Suprapubic skin (tissue), 4 donors: ENCODE measurements around the gene CHST12. TPM values are rescaled to one million over a fixed set of nuclear protein-coding genes. Genes with fewer than 3 reads are reported as not detected.

Experiments used
- DNase-seq, 2 donors: peaks; one replicate each; pipeline ENCODE4 v3.0.0-alpha.2; 2019; ENCODE audit warnings: low spot score in 2 of 2
- H3K27ac ChIP-seq: fragments of 200-600 bp; sonication (generic); one replicate; pipeline ENCODE4 v1.5.1; 2019
- H3K27me3 ChIP-seq: fragments of 200-600 bp; sonication (generic); one replicate; pipeline ENCODE4 v1.5.1; 2019
- H3K36me3 ChIP-seq: fragments of 200-600 bp; sonication (generic); one replicate; pipeline ENCODE4 v1.5.1; 2019
- H3K4me1 ChIP-seq: fragments of 200-600 bp; sonication (generic); one replicate; pipeline ENCODE4 v1.5.1; 2019
- H3K4me3 ChIP-seq: fragments of 200-600 bp; sonication (generic); one replicate; pipeline ENCODE4 v1.5.1; 2019; ENCODE audit warnings: mild to moderate bottlenecking
- H3K9me3 ChIP-seq: fragments of 200-600 bp; sonication (generic); one replicate; pipeline ENCODE4 v1.5.1; 2019
- CTCF ChIP-seq, 2 donors: fragments of 200-600 bp in 1 of 2; fragments of 450-650 bp in 1 of 2; sonication (generic) in 1 of 2; IDR thresholded peaks; one replicate each; pipeline ENCODE4 v1.5.1; 2016 to 2019; ENCODE audit warnings: antibody characterized with exemption in 2 of 2, mild to moderate bottlenecking in 1 of 2, moderate library complexity in 1 of 2
- EP300 ChIP-seq: sonication (generic); formaldehyde crosslinking; IDR thresholded peaks from one replicate; pipeline ENCODE4 v1.6.1; 2017; ENCODE audit warnings: antibody characterized with exemption
- POLR2A ChIP-seq, 2 donors: fragments of 450-650 bp; IDR thresholded peaks; one replicate each; pipeline ENCODE4 v1.6.1; 2017; ENCODE audit warnings: antibody characterized with exemption in 2 of 2, mild to moderate bottlenecking in 2 of 2, moderate library complexity in 2 of 2
- POLR2AphosphoS5 ChIP-seq, 3 donors: sonication (generic); formaldehyde crosslinking; IDR thresholded peaks; one replicate each; pipeline ENCODE4 v1.6.1; 2017; ENCODE audit warnings: antibody characterized with exemption in 3 of 3
- WGBS: methylation state at CpG from one replicate; pipeline ENCODE4 v1.1.5; 2018; 5-methylcytosine and 5-hydroxymethylcytosine counted together
- total RNA-seq, 4 donors: library from RNA; depleted of rRNA; stranded (reverse); fragments of >200 nt; gene quantifications; one replicate each; pipeline ENCODE4 v1.1.0, GENCODE V29; 2016

Gene CHST12
- total RNA-seq, 4 donors from 2014 or later, result 9.9 to 55.8 (median 24.5) TPM

DNA sequence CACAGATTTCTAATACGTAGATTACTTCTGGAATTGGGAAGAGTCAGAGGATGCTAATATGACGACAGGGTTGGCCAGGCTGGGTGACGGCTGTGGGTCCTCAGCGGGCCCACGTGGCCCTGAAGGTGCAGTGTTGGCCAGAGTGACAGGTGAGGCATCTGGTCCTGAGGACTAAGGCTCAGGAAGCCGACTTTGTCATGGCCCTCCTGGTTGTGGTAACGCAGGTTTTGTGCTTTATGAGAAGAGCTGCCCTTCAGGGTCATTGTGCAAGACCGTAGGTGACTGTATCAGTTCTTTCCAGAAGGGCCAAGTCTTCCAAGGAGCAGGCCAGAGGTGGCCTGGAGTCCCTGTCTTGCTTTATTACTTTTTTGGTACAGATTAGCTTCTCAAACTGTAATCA lies 46.2 kb upstream of the CHST12 start:
- WGBS, result 73% methylated on average over 8 of the region's 8 CpGs
- H3K36me3 ChIP-seq, result peaks cover 15% of the 10 kb centered on the region
- TF ChIP-seq POLR2AphosphoS5 (IDR thresholded peaks at IDR 0.05) (no peak), EP300 (no peak), CTCF (IDR thresholded peaks at IDR 0.05) (no peak)
- no peak for DNase-seq
- H3K4me3 ChIP-seq, result peak overlapping the region; percentile 99
- no peaks in the 10 kb centered on the region for H3K9me3 ChIP-seq
- H3K27me3 ChIP-seq, result no peaks in the 10 kb centered on the region
- peaks cover 66% of the 10 kb centered on the region for H3K4me1 ChIP-seq
- H3K27ac ChIP-seq, result no peak overlapping the region

GRCh38 chr7:2357571-2357970 lies 45.8 kb upstream of the CHST12 start:
- peak overlapping the region; percentile 99 for H3K4me3 ChIP-seq
- no peaks in the 10 kb centered on the region for H3K27me3 ChIP-seq
- H3K27ac ChIP-seq, result no peak overlapping the region
- peaks cover 19% of the 10 kb centered on the region for H3K36me3 ChIP-seq
- no peak for DNase-seq
- H3K4me1 ChIP-seq, result peaks cover 66% of the 10 kb centered on the region
- WGBS, result 66% methylated on average over 6 of the region's 6 CpGs
- no peaks in the 10 kb centered on the region for H3K9me3 ChIP-seq
- TF ChIP-seq CTCF (IDR thresholded peaks at IDR 0.05) (no peak), POLR2AphosphoS5 (IDR thresholded peaks at IDR 0.05) (no peak), EP300 (no peak), POLR2A (IDR thresholded peaks at IDR 0.05) (no peak)

DNA sequence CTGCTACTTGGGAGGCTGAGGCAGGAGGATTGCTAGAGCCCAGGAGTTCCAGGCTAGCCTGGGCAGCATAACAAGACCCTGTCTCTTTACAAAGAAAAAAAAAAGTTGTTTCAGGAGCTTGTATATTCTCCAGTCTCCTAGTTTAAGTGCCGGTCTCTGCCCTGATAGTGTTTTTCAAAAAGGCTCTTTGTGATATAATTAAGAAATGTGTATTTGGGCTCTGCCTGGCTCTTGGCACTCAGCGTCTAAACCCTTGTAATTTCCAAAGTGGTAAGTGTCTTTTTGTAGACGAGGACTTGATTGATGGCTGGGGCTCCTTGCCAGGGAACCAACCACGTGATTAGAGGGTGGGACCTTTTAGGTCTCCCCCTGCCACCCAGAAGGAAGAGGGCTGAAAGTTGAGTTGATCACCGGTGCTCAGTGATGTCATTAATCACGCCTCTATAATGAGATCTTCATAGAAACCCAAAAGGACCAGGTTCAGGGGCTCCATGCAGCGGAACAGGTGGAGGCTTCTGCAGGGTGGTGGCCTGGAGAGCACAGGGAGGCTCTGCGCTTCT lies 44.4 kb upstream of the CHST12 start:
- 41% methylated on average over 5 of the region's 8 CpGs for WGBS
- no peaks in the 10 kb centered on the region for H3K9me3 ChIP-seq
- no peak overlapping the region for H3K27ac ChIP-seq
- H3K4me1 ChIP-seq, result peaks cover 56% of the 10 kb centered on the region
- TF ChIP-seq CTCF (IDR thresholded peaks at IDR 0.05), result no peak
- no peak for TF ChIP-seq POLR2A (IDR thresholded peaks at IDR 0.05)
- TF ChIP-seq POLR2AphosphoS5 (IDR thresholded peaks at IDR 0.05), result no peak
- TF ChIP-seq EP300, result no peak
- H3K27me3 ChIP-seq, result no peaks in the 10 kb centered on the region
- H3K4me3 ChIP-seq, result no peak overlapping the region
- DNase-seq, result no peak
- H3K36me3 ChIP-seq, result peaks cover 34% of the 10 kb centered on the region

DNA sequence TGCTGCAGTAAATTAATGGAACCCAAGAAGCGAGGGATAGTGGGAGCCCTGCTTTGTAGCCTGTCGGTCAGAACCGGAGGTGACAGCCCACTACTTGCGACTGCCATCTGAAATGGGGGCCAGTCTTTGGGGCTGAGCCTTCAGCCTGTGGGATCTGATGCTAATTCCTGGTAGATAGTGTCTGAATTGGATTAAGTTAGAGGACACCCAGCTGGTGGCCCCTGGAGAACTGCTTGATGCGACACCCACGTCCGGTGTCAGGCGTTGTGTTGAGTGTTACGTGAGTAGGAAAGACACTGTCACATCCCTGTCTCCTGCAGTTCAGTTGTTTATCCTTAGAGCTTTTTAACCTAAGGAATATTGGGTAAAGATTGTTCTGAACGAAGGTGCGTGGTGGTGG lies 43.8 kb upstream of the CHST12 start:
- peaks cover 39% of the 10 kb centered on the region for H3K36me3 ChIP-seq

DNA sequence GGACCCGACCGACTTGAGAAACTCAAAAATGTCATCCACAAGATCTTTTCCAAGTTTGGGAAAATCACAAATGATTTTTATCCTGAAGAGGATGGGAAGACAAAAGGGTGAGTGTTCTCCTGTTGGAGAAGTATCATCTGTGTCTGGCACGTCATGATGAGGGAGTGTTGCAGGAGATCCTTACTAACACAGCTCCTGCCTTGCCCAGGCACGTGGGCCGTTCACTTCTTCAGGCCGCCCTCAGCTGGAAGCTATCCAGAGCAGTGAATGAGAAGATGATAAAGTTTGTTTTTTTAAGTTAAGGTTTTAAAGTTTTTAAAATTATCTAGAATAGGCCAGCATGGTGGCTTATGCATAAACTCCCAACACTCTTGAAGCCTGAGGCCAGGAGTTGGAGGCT lies 42.6 kb upstream of the CHST12 start:
- Histone ChIP-seq H3K4me3 (no peak overlapping the region), H3K27me3 (no peaks in the 10 kb centered on the region), H3K36me3 (peaks cover 51% of the 10 kb centered on the region), H3K9me3 (no peaks in the 10 kb centered on the region), H3K4me1 (peaks cover 52% of the 10 kb centered on the region), H3K27ac (no peak overlapping the region)
- no peak for DNase-seq
- TF ChIP-seq EP300, result no peak
- WGBS, result 50% methylated on average over 6 of the region's 6 CpGs

More for the DNA sequence above, 43.8 kb upstream of the CHST12 start:
- 89% methylated on average over 11 of the region's 11 CpGs for WGBS
- no peak overlapping the region for H3K27ac ChIP-seq
- H3K4me3 ChIP-seq, result no peak overlapping the region
- H3K9me3 ChIP-seq, result no peaks in the 10 kb centered on the region
- TF ChIP-seq EP300, result no peak
- TF ChIP-seq POLR2A (IDR thresholded peaks at IDR 0.05), result no peak
- TF ChIP-seq CTCF (IDR thresholded peaks at IDR 0.05), result no peak
- no peak for TF ChIP-seq POLR2AphosphoS5 (IDR thresholded peaks at IDR 0.05)
- peaks cover 56% of the 10 kb centered on the region for H3K4me1 ChIP-seq
- no peak for DNase-seq
- no peaks in the 10 kb centered on the region for H3K27me3 ChIP-seq
